PC-3 (cell line): Measurements from ENCODE around the gene HOXC4. TPM values are rescaled to one million over a fixed set of nuclear protein-coding genes. Genes with fewer than 3 reads are reported as not detected.

ENCODE experiments used
- ATAC-seq: fragments of 200-7000 bp; cut with Tn5 transposase; 2 replicates; pipeline ENCODE4 v1.9.1; 2020; ENCODE audit warnings: mild to moderate bottlenecking, moderate library complexity
- BruUV-seq: library from RNA; stranded (reverse); fragments of 400-500 nt; replicated peaks from 2 replicates; lab custom pipeline; 2021; lab: Mats Ljungman, UMichigan
- CTCF ChIA-PET: fragments of 300-600 bp; sonication (Branson Sonifier 250); formaldehyde crosslinking; loops from one replicate; lab custom pipeline; 2022; ENCODE audit warnings: antibody characterized with exemption; lab: Charles Lee
- POLR2A ChIA-PET: fragments of 300-600 bp; sonication (Branson Sonifier 250); formaldehyde crosslinking; loops from one replicate; lab custom pipeline; 2022; ENCODE audit warnings: antibody characterized with exemption; ENCODE audit not compliant: unreplicated experiment; lab: Charles Lee
- DNase-seq: peaks from one replicate; pipeline ENCODE4 v3.0.0-alpha.2; 2015
- H2AFZ ChIP-seq: fragments of 300-600 bp; sonication (generic); 2 replicates; pipeline ENCODE4 v1.6.0; 2016; ENCODE audit warnings: antibody characterized with exemption, low read length
- H3F3A ChIP-seq: fragments of 300-600 bp; sonication (generic); one replicate; pipeline ENCODE4 v1.6.0; 2017; ENCODE audit warnings: antibody characterized with exemption, low read length, control low read depth, mild to moderate bottlenecking; ENCODE audit not compliant: unreplicated experiment
- H3K27ac ChIP-seq: fragments of 300-600 bp; sonication (generic); 2 replicates; pipeline ENCODE4 v1.5.1; 2016; ENCODE audit warnings: mild to moderate bottlenecking, low read length
- H3K27me3 ChIP-seq: fragments of 300-600 bp; sonication (generic); 2 replicates; pipeline ENCODE4 v1.6.1; 2016; ENCODE audit warnings: low read length, mixed read lengths
- H3K36me3 ChIP-seq: fragments of 300-600 bp; sonication (generic); 2 replicates; pipeline ENCODE4 v1.6.1; 2016; ENCODE audit warnings: low read depth, mixed run types, low read length, mixed read lengths
- H3K4me1 ChIP-seq: fragments of 300-600 bp; sonication (generic); 2 replicates; pipeline ENCODE4 v1.5.1; 2016; ENCODE audit warnings: low read length; ENCODE audit not compliant: insufficient read depth
- H3K4me2 ChIP-seq: fragments of 300-600 bp; sonication (generic); 2 replicates; pipeline ENCODE4 v1.6.0; 2016; ENCODE audit warnings: low read length
- H3K4me3 ChIP-seq: fragments of 300-600 bp; sonication (generic); 2 replicates; pipeline ENCODE4 v1.5.1; 2016; ENCODE audit warnings: mild to moderate bottlenecking, low read length, mixed read lengths
- H3K79me2 ChIP-seq: fragments of 300-600 bp; sonication (generic); 2 replicates; pipeline ENCODE4 v1.6.1; 2017; ENCODE audit warnings: low read length, mixed read lengths
- H3K9ac ChIP-seq: fragments of 300-600 bp; sonication (generic); 2 replicates; pipeline ENCODE4 v1.6.0; 2016; ENCODE audit warnings: mild to moderate bottlenecking, low read length
- H3K9me2 ChIP-seq: fragments of 300-600 bp; sonication (generic); replicated peaks from 2 replicates; pipeline ENCODE4 v1.6.1; 2016; ENCODE audit warnings: mixed run types, low read length, mixed read lengths
- H3K9me3 ChIP-seq: fragments of 300-600 bp; sonication (generic); 2 replicates; pipeline ENCODE4 v1.6.1; 2016; ENCODE audit warnings: low read length, mixed read lengths
- H4K20me1 ChIP-seq: fragments of 300-600 bp; sonication (generic); 2 replicates; pipeline ENCODE4 v1.6.1; 2016; ENCODE audit warnings: low read length, mixed read lengths
- CTCF ChIP-seq: fragments of 300-600 bp; sonication (generic); conservative IDR thresholded peaks from 2 replicates; pipeline ENCODE4 v1.5.1; 2017; ENCODE audit warnings: antibody characterized with exemption, low read depth, mild to moderate bottlenecking, low read length
- EZH2 ChIP-seq: fragments of 300-600 bp; sonication (generic); IDR thresholded peaks from one replicate; pipeline ENCODE4 v1.6.1; 2017; ENCODE audit warnings: antibody characterized with exemption, mild to moderate bottlenecking, low read length; ENCODE audit not compliant: unreplicated experiment
- EZH2phosphoT487 ChIP-seq: fragments of 300-600 bp; sonication (generic); IDR thresholded peaks from 2 replicates; pipeline ENCODE4 v1.6.1; 2018; ENCODE audit warnings: mild to moderate bottlenecking, antibody characterized with exemption, low read length, borderline replicate concordance
- intact Hi-C: fragments of 100-400 bp; cut with micrococcal nuclease; formaldehyde crosslinking; loops from 2 replicates; pipeline ENCODE4 v1.9.0; 2023
- total RNA-seq: library from RNA; depleted of rRNA; stranded (reverse); fragments of >200 nt; gene quantifications from 2 replicates; pipeline ENCODE4 v1.2.3, GENCODE V29; 2014

HOXC4 gene
- total RNA-seq, 1 experiment from 2014 or later: 1.8 TPM

GRCh38 chr12:54020591-54021405, 32.8 kb upstream of the HOXC4 start:
- H3K4me3 ChIP-seq: no peak overlapping the region
- H4K20me1 ChIP-seq: no peaks in the 10 kb centered on the region
- CTCF ChIA-PET: interaction anchor here (0.7 kb wide), 1 partner anchor 11 kb away, joined by 8 read pairs; no protein-coding TSS in a partner anchor
- ATAC-seq: no peak
- TF ChIP-seq CTCF: no peak
- no peak for TF ChIP-seq EZH2
- no peak for TF ChIP-seq EZH2phosphoT487
- no peak overlapping the region for H3K9ac ChIP-seq
- no TSS peak for BruUV-seq
- intact Hi-C loops: no loop called here
- H3K27me3 ChIP-seq: no peaks in the 10 kb centered on the region
- no peak overlapping the region for H3K4me2 ChIP-seq
- POLR2A ChIA-PET: no interaction called here
- no peaks in the 10 kb centered on the region for H3K9me2 ChIP-seq
- no peak overlapping the region for H2AFZ ChIP-seq
- DNase-seq: no peak
- no peaks in the 10 kb centered on the region for H3K36me3 ChIP-seq
- peaks cover 12% of the 10 kb centered on the region for H3K4me1 ChIP-seq
- peaks cover 81% of the 10 kb centered on the region for H3K79me2 ChIP-seq
- no peak overlapping the region for H3K27ac ChIP-seq
- H3F3A ChIP-seq: no peaks in the 10 kb centered on the region
- no peaks in the 10 kb centered on the region for H3K9me3 ChIP-seq

GRCh38 chr12:54021432-54022013, 32.1 kb upstream of the HOXC4 start:
- TF ChIP-seq EZH2phosphoT487 (no peak), CTCF (peak; percentile 25; the same call in 1 of the 2 replicates), EZH2 (no peak)
- Histone ChIP-seq H3K9me2 (no peaks in the 10 kb centered on the region), H3F3A (no peaks in the 10 kb centered on the region), H3K79me2 (peaks cover 84% of the 10 kb centered on the region), H3K4me3 (no peak overlapping the region), H4K20me1 (no peaks in the 10 kb centered on the region), H3K9ac (no peak overlapping the region), H2AFZ (no peak overlapping the region), H3K9me3 (no peaks in the 10 kb centered on the region), H3K27ac (no peak overlapping the region), H3K27me3 (no peaks in the 10 kb centered on the region), H3K4me2 (no peak overlapping the region), H3K36me3 (no peaks in the 10 kb centered on the region), H3K4me1 (peaks cover 7% of the 10 kb centered on the region; the same call in 1 of the 2 replicates)
- BruUV-seq: no TSS peak
- DNase-seq (no peak), ATAC-seq (no peak)
- POLR2A ChIA-PET: no interaction called here
- intact Hi-C loops: no loop called here
- CTCF ChIA-PET: no interaction called here
